Endothelial cell of coronary artery (primary cell): ENCODE results near the gene C15orf39. TPM values are rescaled to one million over a fixed set of nuclear protein-coding genes. Genes with fewer than 3 reads are reported as not detected.

ENCODE experiments used
- total RNA-seq: library from RNA; depleted of rRNA; stranded (reverse); fragments of >200 nt; gene quantifications from 2 replicates; pipeline ENCODE4 v1.2.3, GENCODE V29; 2014

C15orf39 gene
- 5.0 TPM in 2 replicates for total RNA-seq

DNA sequence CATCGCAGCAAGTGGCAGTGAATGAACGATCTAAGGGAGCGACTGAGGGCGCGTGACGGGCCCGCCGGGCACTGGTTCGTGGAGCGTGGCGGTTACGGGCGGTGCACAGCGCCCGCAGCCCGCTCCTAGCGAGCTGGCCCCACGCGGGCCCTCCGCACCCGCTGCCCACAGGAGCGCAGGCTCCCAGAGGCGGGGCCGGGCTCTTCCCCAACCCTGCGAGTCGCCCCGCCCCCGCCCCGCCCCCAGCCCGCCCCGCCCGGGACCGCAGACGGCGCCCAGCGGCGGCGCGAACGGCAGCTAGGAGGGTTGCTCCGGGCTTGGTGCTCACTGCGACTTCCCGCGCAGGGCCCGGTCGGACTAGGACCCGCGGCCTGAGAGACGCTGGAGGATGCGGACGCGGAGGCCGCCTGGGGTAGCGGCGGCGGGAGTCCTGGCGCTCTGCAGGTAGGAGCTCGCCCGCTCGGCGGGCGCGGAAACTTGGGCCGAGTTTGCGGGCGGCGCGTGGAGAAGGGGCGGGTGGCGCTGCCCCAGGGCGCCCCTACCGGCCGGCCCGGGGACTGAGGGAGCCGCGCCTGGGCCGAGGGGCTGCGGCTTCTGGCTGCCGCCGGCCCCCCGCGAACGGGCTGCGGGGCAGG is at the start of gene C15orf39:
C15orf39 (plus strand) TSS at position 267 of the 635 bp plus-strand sequence. CDS start 4,167 bp downstream, outside the sequence.

GRCh38 chr15:75258034-75258433 is 56.4 kb downstream of the C15orf39 start, which contains the start of gene GOLGA6C:
Gene GOLGA6C (plus strand): TSS chr15:75258334. CDS start chr15:75258599, 265 bp downstream.

Other genes with a start within 250 kb of the C15orf39 start
- gene RPP25, start 245.1 kb upstream of the C15orf39 start, total RNA-seq: 6.1 and 7.7 TPM in 2 replicates
- 1.9 and 3.3 TPM in 2 replicates for gene SCAMP5, start 206.3 kb upstream of the C15orf39 start, total RNA-seq
- gene PPCDC, start 178.3 kb upstream of the C15orf39 start, total RNA-seq: 6.0 and 9.1 TPM in 2 replicates
- gene GOLGA6C, start 56.5 kb downstream of the C15orf39 start, total RNA-seq: under 0.01 TPM in 1 of 2 replicates, not detected in the other
- gene GOLGA6D, start 81.0 kb downstream of the C15orf39 start, total RNA-seq: not detected in 2 replicates
- 57.6 and 96.6 TPM in 2 replicates for gene COMMD4, start 134.2 kb downstream of the C15orf39 start, total RNA-seq
- 9.4 and 10.8 TPM in 2 replicates for gene NEIL1, start 145.2 kb downstream of the C15orf39 start, total RNA-seq
- gene MAN2C1, start 166.7 kb downstream of the C15orf39 start, total RNA-seq: 97.3 and 152 TPM in 2 replicates
- 22.5 and 27.9 TPM in 2 replicates for gene SIN3A, start 249.8 kb downstream of the C15orf39 start, total RNA-seq